Transverse colon (tissue), 4 donors: ENCODE measurements around the gene SERPINB6. TPM values are rescaled to one million over a fixed set of nuclear protein-coding genes. Genes with fewer than 3 reads are reported as not detected.
"Not testable (repeated sequence)": the region's sequence is repeated elsewhere in the genome, so short reads cannot be mapped to it uniquely, and the experiment has no call there.

Experiments
- DNase-seq: peaks from one replicate; pipeline ENCODE4 v3.0.0-alpha.2; 2019
- H3K27ac ChIP-seq, 4 donors: fragments of 200-600 bp; sonication (generic); 2 replicates each; pipeline ENCODE4 v1.5.1; 2016 to 2018; ENCODE audit warnings: inconsistent platforms in 4 of 4
- H3K27me3 ChIP-seq: fragments of 200-600 bp; sonication (generic); 2 replicates; pipeline ENCODE4 v1.5.1; 2017; ENCODE audit warnings: inconsistent platforms
- H3K36me3 ChIP-seq, 4 donors: fragments of 200-600 bp; sonication (generic); 2 replicates each; pipeline ENCODE4 v1.5.1; 2017 to 2019; ENCODE audit warnings: inconsistent platforms in 4 of 4
- H3K4me1 ChIP-seq, 4 donors: fragments of 200-600 bp; sonication (generic); 2 replicates each; pipeline ENCODE4 v1.5.1; 2017 to 2020; ENCODE audit warnings: inconsistent platforms in 4 of 4
- H3K4me3 ChIP-seq, 4 donors: fragments of 200-600 bp; sonication (generic); 1 replicate in 1 of 4; 2 replicates in 3 of 4; pipeline versions ENCODE4 v1.5.1 to v1.6.1; 2017 to 2019; ENCODE audit warnings: inconsistent platforms in 4 of 4
- H3K9me3 ChIP-seq, 2 donors: fragments of 200-600 bp; sonication (generic); 2 replicates each; pipeline ENCODE4 v1.5.1; 2017 to 2019; ENCODE audit warnings: inconsistent platforms in 2 of 2
- CTCF ChIP-seq, 5 experiments: fragments of 200-600 bp in 3 of 5; fragments of 450-650 bp in 2 of 5; sonication (generic) in 3 of 5; IDR thresholded peaks; 1 replicate in 2 of 5; 2 replicates in 3 of 5; pipeline ENCODE4 v1.5.1; 2016 to 2017; ENCODE audit warnings: antibody characterized with exemption in 5 of 5, inconsistent platforms in 3 of 5, mild to moderate bottlenecking in 2 of 5, moderate library complexity in 1 of 5
- EP300 ChIP-seq: sonication (generic); formaldehyde crosslinking; IDR thresholded peaks from one replicate; pipeline ENCODE4 v1.6.1; 2017; ENCODE audit warnings: antibody characterized with exemption, low read depth
- POLR2A ChIP-seq: fragments of 450-650 bp; IDR thresholded peaks from one replicate; pipeline ENCODE4 v1.6.1; 2016; ENCODE audit warnings: antibody characterized with exemption, mild to moderate bottlenecking, moderate library complexity
- POLR2AphosphoS5 ChIP-seq, 3 donors: sonication (generic); formaldehyde crosslinking; IDR thresholded peaks; one replicate each; pipeline ENCODE4 v1.6.1; 2016; ENCODE audit warnings: antibody characterized with exemption in 3 of 3
- WGBS, 2 donors: methylation state at CpG; one replicate each; pipeline ENCODE4 v1.1.5; 2018; ENCODE audit warnings: low coverage in 1 of 2; 5-methylcytosine and 5-hydroxymethylcytosine counted together
- in situ Hi-C, 4 donors: fragments of 200-750 bp; cut with MboI; loops; one replicate each; pipeline versions ENCODE4 v1.15.0 to v1.15.1; 2017; ENCODE audit warnings: low sequenced_read_pairs in 3 of 4, low pct_ligation_motif_present in 1 of 4, low pct_unique_long_range_greater_than_20kb in 1 of 4
- intact Hi-C: fragments of 100-400 bp; cut with DNase I; formaldehyde crosslinking; loops from one replicate; pipeline ENCODE4 v1.15.1; 2023; ENCODE audit warnings: low total_unique reads
- total RNA-seq, 4 donors: library from RNA; depleted of rRNA; stranded (reverse); fragments of >200 nt; gene quantifications; one replicate each; pipeline ENCODE4 v1.1.0, GENCODE V29; 2016

SERPINB6 gene
- total RNA-seq, 4 donors from 2014 or later, result 134 to 276 (median 170) TPM

- 2% methylated on average over 16 of the region's 16 CpGs; no CpG with 5 or more reads in 1 of the 2 donors for WGBS, 2 donors
- Histone ChIP-seq H3K27ac (peak overlapping the region; percentile 86 to 88 (median 87)), H3K4me1 (peaks cover 9 to 24% (median 19%) of the 10 kb centered on the region in 4 donors), H3K4me3 (peak overlapping the region in 2 of 4 donors; percentile 72 to 77)
- TF ChIP-seq CTCF (IDR thresholded peaks at IDR 0.05), result peak; percentile 60 to 90 (median 64)
- not testable (repeated sequence) for H3K36me3 ChIP-seq, H3K9me3 ChIP-seq, H3K27me3 ChIP-seq, DNase-seq
- intact Hi-C loops (loop anchor here (1.0 kb wide), 1 partner anchor 57 kb away; no protein-coding TSS in a partner anchor), in situ Hi-C loops (loop anchor here in 3 of 4 donors (5.0 to 10.0 kb wide), 3 partner anchors 54 to 246 kb away; no protein-coding TSS in a partner anchor)
Measured at GRCh38 chr6:2998249-2998997, 27.1 kb upstream of the SERPINB6 start.

- no peak overlapping the region for H3K4me3 ChIP-seq
- no peak for DNase-seq
- peaks cover 4 to 14% (median 9%) of the 10 kb centered on the region in 4 donors for H3K4me1 ChIP-seq
- in situ Hi-C loops, result loop anchor here in 2 of 4 donors (5.0 to 10.0 kb wide), 3 partner anchors 58 to 251 kb away; no protein-coding TSS in a partner anchor
- WGBS, 2 donors, result 97 to 99% methylated on average over 2 to 4 of the region's 4 CpGs
- no peak for TF ChIP-seq CTCF (IDR thresholded peaks at IDR 0.05)
- no peak for TF ChIP-seq POLR2A
- no peak for TF ChIP-seq EP300
- TF ChIP-seq POLR2AphosphoS5 (IDR thresholded peaks at IDR 0.05), result no peak
- no peaks in the 10 kb centered on the region for H3K36me3 ChIP-seq
- H3K27ac ChIP-seq, result no peak overlapping the region
- H3K27me3 ChIP-seq, result no peaks in the 10 kb centered on the region
- H3K9me3 ChIP-seq, result no peaks in the 10 kb centered on the region
- intact Hi-C loops, result no loop called here
Measured at GRCh38 chr6:2993755-2994317, 22.5 kb upstream of the SERPINB6 start.

GRCh38 chr6:2992330-2992979 lies 21.1 kb upstream of the SERPINB6 start:
- Histone ChIP-seq H3K27me3 (no peaks in the 10 kb centered on the region), H3K36me3 (no peaks in the 10 kb centered on the region), H3K27ac (no peak overlapping the region), H3K4me3 (no peak overlapping the region), H3K9me3 (no peaks in the 10 kb centered on the region), H3K4me1 (peaks cover 8 to 18% (median 13%) of the 10 kb centered on the region in 4 donors)
- intact Hi-C loops (no loop called here), in situ Hi-C loops (loop anchor here in 2 of 4 donors (5.0 to 10.0 kb wide), 3 partner anchors 60 to 252 kb away; no protein-coding TSS in a partner anchor)
- no peak for TF ChIP-seq CTCF (IDR thresholded peaks at IDR 0.05)
- no peak for TF ChIP-seq POLR2A
- TF ChIP-seq EP300, result no peak
- TF ChIP-seq POLR2AphosphoS5 (IDR thresholded peaks at IDR 0.05), result no peak
- no peak for DNase-seq
- 85 to 97% methylated on average over 4 to 6 of the region's 6 CpGs for WGBS, 2 donors

GRCh38 chr6:2990932-2991506 lies 19.7 kb upstream of the SERPINB6 start:
- Histone ChIP-seq H3K36me3 (no peaks in the 10 kb centered on the region), H3K27ac (peak overlapping the region; percentile 97 to 99 (median 98)), H3K4me1 (peaks cover 17 to 30% (median 26%) of the 10 kb centered on the region in 4 donors), H3K27me3 (no peaks in the 10 kb centered on the region), H3K9me3 (no peaks in the 10 kb centered on the region), H3K4me3 (peak overlapping the region in 3 of 4 donors; percentile 63 to 88 (median 76))
- no peak for DNase-seq
- intact Hi-C loops, result no loop called here
- in situ Hi-C loops, result loop anchor here in 2 of 4 donors (5.0 to 10.0 kb wide), 3 partner anchors 61 to 254 kb away; no protein-coding TSS in a partner anchor
- WGBS, 2 donors, result 11 to 25% methylated on average over 10 of the region's 10 CpGs
- TF ChIP-seq CTCF (IDR thresholded peaks at IDR 0.05) (no peak), EP300 (no peak), POLR2A (peak; percentile 1)
